ENCODE results near the gene KCNJ18.
"Not testable (repeated sequence)": the region's sequence is repeated elsewhere in the genome, so short reads cannot be mapped to it uniquely, and the experiment has no call there.

KCNJ18 gene

GRCh38 chr17:21691883-21692703 lies at the start of gene KCNJ18:
KCNJ18 (plus strand) TSS chr17:21692523; CDS start chr17:21702787, 10,264 bp downstream.
- not testable (repeated sequence) for H3K27ac Mint-ChIP-seq; H3K27me3 Mint-ChIP-seq; H3K4me1 Mint-ChIP-seq; H3K9me3 Mint-ChIP-seq; ATAC-seq; DNase-seq; H3K36me3 Mint-ChIP-seq (ENCODE audit: low read depth); H3K4me3 Mint-ChIP-seq

- H3K27me3 Mint-ChIP-seq; H3K9me3 Mint-ChIP-seq; H3K4me1 Mint-ChIP-seq; H3K4me3 Mint-ChIP-seq; H3K27ac Mint-ChIP-seq; H3K36me3 Mint-ChIP-seq (ENCODE audit: low read depth); DNase-seq; ATAC-seq: not testable (repeated sequence)
These were observed 44.2 kb upstream of the KCNJ18 start for GRCh38 chr17:21648125-21648524.

- H3K4me3 Mint-ChIP-seq; H3K27me3 Mint-ChIP-seq; H3K36me3 Mint-ChIP-seq (ENCODE audit: low read depth); H3K9me3 Mint-ChIP-seq; DNase-seq; ATAC-seq; H3K27ac Mint-ChIP-seq; H3K4me1 Mint-ChIP-seq: not testable (repeated sequence)
These were observed 42.3 kb upstream of the KCNJ18 start for GRCh38 chr17:21650043-21650442.

- not testable (repeated sequence) for H3K27me3 Mint-ChIP-seq, H3K27ac Mint-ChIP-seq, DNase-seq
These were observed 40.3 kb upstream of the KCNJ18 start for GRCh38 chr17:21652049-21652448.

GRCh38 chr17:21653211-21653610 lies 39.1 kb upstream of the KCNJ18 start:
- H3K4me3 Mint-ChIP-seq; H3K4me1 Mint-ChIP-seq; H3K27ac Mint-ChIP-seq; DNase-seq; H3K27me3 Mint-ChIP-seq; H3K9me3 Mint-ChIP-seq; ATAC-seq; H3K36me3 Mint-ChIP-seq (ENCODE audit: low read depth): not testable (repeated sequence)

More at GRCh38 chr17:21652049-21652448, 40.3 kb upstream of the KCNJ18 start:
- H3K36me3 Mint-ChIP-seq (ENCODE audit: low read depth); H3K4me1 Mint-ChIP-seq; H3K4me3 Mint-ChIP-seq; H3K9me3 Mint-ChIP-seq; ATAC-seq: not testable (repeated sequence)

- ATAC-seq; H3K27me3 Mint-ChIP-seq; H3K4me3 Mint-ChIP-seq; H3K36me3 Mint-ChIP-seq (ENCODE audit: low read depth); H3K27ac Mint-ChIP-seq; H3K9me3 Mint-ChIP-seq; H3K4me1 Mint-ChIP-seq; DNase-seq: not testable (repeated sequence)
These were observed 35.6 kb upstream of the KCNJ18 start for GRCh38 chr17:21656518-21657309.

GRCh38 chr17:21659635-21660034 lies 32.7 kb upstream of the KCNJ18 start:
- ATAC-seq; H3K4me1 Mint-ChIP-seq; H3K27ac Mint-ChIP-seq; H3K9me3 Mint-ChIP-seq; H3K36me3 Mint-ChIP-seq (ENCODE audit: low read depth); H3K4me3 Mint-ChIP-seq; H3K27me3 Mint-ChIP-seq; DNase-seq: not testable (repeated sequence)

- H3K27ac Mint-ChIP-seq; DNase-seq; H3K36me3 Mint-ChIP-seq (ENCODE audit: low read depth); H3K27me3 Mint-ChIP-seq; H3K4me1 Mint-ChIP-seq; H3K9me3 Mint-ChIP-seq; H3K4me3 Mint-ChIP-seq; ATAC-seq: not testable (repeated sequence)
These were observed 30.9 kb upstream of the KCNJ18 start for GRCh38 chr17:21661455-21661854.

GRCh38 chr17:21663166-21663565 lies 29.2 kb upstream of the KCNJ18 start:
- not testable (repeated sequence) for H3K27me3 Mint-ChIP-seq; DNase-seq; H3K4me3 Mint-ChIP-seq; ATAC-seq; H3K36me3 Mint-ChIP-seq (ENCODE audit: low read depth); H3K4me1 Mint-ChIP-seq; H3K27ac Mint-ChIP-seq
- peaks cover 10% of the 10 kb centered on the region for H3K9me3 Mint-ChIP-seq

GRCh38 chr17:21663614-21664474 lies 28.5 kb upstream of the KCNJ18 start:
- DNase-seq; H3K36me3 Mint-ChIP-seq (ENCODE audit: low read depth); ATAC-seq; H3K4me1 Mint-ChIP-seq; H3K27me3 Mint-ChIP-seq; H3K27ac Mint-ChIP-seq; H3K4me3 Mint-ChIP-seq: not testable (repeated sequence)
- H3K9me3 Mint-ChIP-seq, result peaks cover 10% of the 10 kb centered on the region

- not testable (repeated sequence) for ATAC-seq; DNase-seq; H3K27me3 Mint-ChIP-seq; H3K4me1 Mint-ChIP-seq; H3K36me3 Mint-ChIP-seq (ENCODE audit: low read depth); H3K27ac Mint-ChIP-seq; H3K4me3 Mint-ChIP-seq
- peaks cover 10% of the 10 kb centered on the region for H3K9me3 Mint-ChIP-seq
These were observed 27.2 kb upstream of the KCNJ18 start for GRCh38 chr17:21665171-21665570.

- not testable (repeated sequence) for H3K4me3 Mint-ChIP-seq; H3K4me1 Mint-ChIP-seq; H3K27ac Mint-ChIP-seq; DNase-seq; H3K27me3 Mint-ChIP-seq; ATAC-seq; H3K36me3 Mint-ChIP-seq (ENCODE audit: low read depth)
- peaks cover 10% of the 10 kb centered on the region for H3K9me3 Mint-ChIP-seq
These were observed 26.3 kb upstream of the KCNJ18 start for GRCh38 chr17:21665935-21666493.

GRCh38 chr17:21666711-21667412 lies 25.5 kb upstream of the KCNJ18 start:
- not testable (repeated sequence) for ATAC-seq; DNase-seq; H3K36me3 Mint-ChIP-seq (ENCODE audit: low read depth); H3K4me3 Mint-ChIP-seq; H3K27ac Mint-ChIP-seq; H3K27me3 Mint-ChIP-seq; H3K4me1 Mint-ChIP-seq
- H3K9me3 Mint-ChIP-seq, result peaks cover 10% of the 10 kb centered on the region

All from activated naive CD8-positive, alpha-beta T cell treated with anti-CD3 and anti-CD28 coated beads, Interleukin-2, amount 50 U/mL, for 24 hours (primary cell).